Measurements from ENCODE around the gene BAHD1.

Gene BAHD1

DNA sequence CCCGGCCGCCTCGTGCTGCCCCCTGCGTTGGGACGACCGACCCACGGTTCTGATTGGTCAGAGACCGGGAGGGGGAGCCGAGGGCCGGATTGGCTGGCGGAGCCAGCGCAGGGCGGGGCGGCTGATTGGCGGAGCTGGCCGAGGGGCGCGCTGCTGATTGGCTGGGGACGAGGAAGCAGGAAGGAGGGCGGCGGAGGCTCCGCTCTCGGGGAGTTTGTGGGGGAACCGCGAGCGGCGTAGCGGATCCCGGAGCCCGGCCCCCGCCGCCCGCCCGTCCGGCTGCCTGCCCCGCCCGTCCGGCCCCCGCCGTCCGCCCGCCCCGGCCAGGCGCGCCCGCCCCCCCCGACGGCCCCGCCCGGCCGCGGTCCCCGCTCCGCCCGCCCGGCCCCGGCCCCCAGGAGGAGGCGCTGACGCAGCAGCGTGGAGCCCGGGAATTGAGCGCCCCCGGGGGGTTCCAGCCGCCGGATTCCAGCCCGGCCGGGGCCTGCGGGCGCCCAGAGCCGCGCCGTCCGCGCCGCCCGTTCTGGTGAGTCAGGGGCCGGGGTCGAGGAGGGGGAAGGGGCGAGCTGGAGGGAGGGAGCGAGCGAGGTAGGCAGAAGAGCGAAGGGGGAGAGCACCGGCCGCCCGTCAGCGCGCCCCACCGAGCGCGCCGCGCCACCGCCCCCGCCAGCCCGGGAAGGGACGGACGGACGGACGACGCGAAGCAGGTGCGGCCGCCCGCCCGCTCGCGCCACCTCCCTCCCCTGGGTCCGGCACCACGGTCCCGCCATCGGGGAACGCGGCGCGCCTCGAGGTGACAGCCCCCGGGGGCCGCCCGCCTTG lies at the start of gene BAHD1:
Gene BAHD1 (plus strand): TSS at position 211 of the 822 bp plus-strand sequence. CDS start 17,512 bp downstream, outside the sequence.
- Mint-ChIP-seq H3K27ac (peak within 1 kb of the TSS; percentile 92), H3K36me3 (peaks cover 3% of the 10 kb centered on the region in 2 donors), H3K4me3 (peak within 1 kb of the TSS; percentile 92 to 94), H3K4me1 (peaks cover 55 to 77% of the 10 kb centered on the region in 2 donors), H3K9me3 (no peaks in the 10 kb centered on the region), H3K27me3 (peaks cover 35 to 41% of the 10 kb centered on the region in 2 donors)
- ATAC-seq (replicated peaks): peak; percentile 90 to 92
- peak; percentile 96 for DNase-seq

DNA sequence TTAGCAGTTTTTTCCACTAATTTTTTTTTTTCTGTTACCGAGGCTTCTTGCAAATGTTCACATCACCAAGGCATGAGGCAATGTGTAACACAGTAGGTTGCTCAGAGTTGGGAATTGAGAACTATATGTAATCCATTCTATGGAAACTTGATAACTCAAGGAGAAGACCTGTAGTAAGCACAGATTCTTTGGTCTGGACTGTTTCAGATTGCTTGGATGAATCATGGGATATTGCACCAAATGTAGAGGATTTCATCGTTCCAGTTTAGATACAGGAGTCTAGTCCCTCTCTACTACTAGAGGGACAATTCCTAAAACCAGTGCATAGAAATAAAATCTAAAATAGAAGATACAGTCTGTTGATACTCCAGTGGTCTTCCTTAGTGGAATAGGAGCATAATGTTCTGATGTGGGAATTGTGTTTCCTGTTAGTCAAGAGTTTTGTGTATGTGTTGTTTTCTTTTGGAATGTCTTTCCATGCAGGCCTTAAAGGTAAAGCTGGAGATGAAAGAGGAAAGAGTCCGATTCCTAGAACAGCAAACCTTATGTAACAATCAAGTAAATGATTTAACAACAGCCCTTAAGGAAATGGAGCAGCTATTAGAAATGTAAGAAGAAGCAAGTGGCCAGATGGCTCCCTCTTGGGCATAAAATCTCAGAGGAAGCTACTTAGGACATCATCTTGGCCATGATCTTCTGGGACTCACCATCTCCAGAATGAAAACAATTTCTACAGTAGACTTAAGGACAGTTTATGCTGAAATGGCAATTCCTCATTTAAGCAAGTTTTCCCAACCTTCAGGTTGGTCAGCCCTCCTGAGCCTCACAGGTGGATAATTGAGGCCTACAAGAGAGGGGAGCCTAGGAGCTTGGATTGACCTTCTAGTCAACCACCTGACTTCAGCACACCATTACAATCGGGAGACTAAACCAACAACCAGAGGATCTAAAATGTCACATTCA lies 47.5 kb upstream of the BAHD1 start:
- DNase-seq (no peak), ATAC-seq (replicated peaks) (no peak)
- Mint-ChIP-seq H3K4me3 (no peak overlapping the region), H3K9me3 (no peaks in the 10 kb centered on the region), H3K27ac (no peak overlapping the region), H3K36me3 (peaks cover 27 to 40% of the 10 kb centered on the region in 2 donors), H3K27me3 (no peaks in the 10 kb centered on the region), H3K4me1 (peaks cover 3 to 8% of the 10 kb centered on the region in 2 donors)

DNA sequence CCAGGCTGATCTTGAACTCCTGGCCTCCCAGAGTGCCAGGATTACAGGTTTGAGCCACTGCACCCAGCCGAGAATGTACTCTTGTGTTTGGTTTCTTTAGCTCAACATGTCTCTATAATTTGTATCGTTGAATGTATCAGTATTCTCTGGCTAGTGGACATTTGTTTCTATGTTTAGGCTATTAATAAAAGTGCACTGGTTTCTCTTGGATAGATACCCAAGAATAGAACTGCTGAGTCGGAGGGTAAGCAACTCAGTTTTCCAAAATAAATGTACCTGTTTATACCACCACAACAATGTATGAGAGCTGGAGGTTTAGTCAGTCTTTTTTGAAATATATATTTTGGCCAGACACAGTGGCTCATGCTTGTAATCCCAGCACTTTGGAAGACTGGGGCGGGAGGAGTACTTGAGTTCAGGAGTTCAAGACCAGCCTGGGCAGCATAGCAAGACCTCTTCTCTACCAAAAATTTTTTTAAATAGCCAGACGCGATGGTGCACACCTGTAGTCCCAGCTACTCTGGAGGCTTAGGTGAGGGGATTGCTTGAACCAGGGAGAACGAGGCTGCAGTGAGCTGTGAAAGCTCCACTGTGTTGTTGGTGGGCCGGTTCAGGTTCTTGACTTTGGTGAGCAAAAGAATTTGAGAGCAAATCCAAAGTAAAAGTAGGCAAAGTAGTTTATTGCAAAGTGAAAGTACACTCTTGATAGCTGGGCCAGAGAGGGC lies 42.9 kb upstream of the BAHD1 start:
- Mint-ChIP-seq H3K36me3 (peaks cover 10 to 15% of the 10 kb centered on the region in 2 donors), H3K27ac (peak overlapping the region; percentile 20), H3K4me1 (peaks cover 13 to 18% of the 10 kb centered on the region in 2 donors), H3K4me3 (peak overlapping the region; percentile 37 to 54), H3K27me3 (no peaks in the 10 kb centered on the region), H3K9me3 (no peaks in the 10 kb centered on the region)
- ATAC-seq (replicated peaks): peak; percentile 0 to 1
- no peak for DNase-seq

DNA sequence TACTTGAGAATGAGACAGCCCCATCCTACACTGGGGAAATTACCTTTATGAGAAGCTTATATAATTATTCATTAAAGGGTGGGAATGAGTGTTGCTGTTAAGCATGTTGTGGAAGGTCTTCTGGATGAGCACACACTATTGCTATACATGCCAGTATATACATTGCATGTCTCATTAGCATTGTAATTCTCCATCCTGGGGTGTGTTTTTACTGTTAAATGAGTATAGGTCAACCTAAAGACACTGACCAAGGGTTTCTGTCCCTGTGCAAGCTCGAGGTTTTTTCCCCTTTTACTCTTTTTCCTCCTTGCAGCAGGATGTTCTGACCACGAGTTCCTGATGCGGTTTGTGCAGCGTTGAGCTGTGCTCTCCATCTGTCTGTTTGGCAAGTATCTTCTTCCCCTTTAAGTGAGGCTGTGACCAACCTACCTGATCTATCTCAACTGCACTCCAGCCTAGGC lies 42.3 kb upstream of the BAHD1 start:
- peak overlapping the region; percentile 33 to 54 for H3K4me3 Mint-ChIP-seq
- H3K36me3 Mint-ChIP-seq: peaks cover 5 to 10% of the 10 kb centered on the region in 2 donors
- DNase-seq (peak; percentile 55), ATAC-seq (replicated peaks) (peak; percentile 96)
- H3K9me3 Mint-ChIP-seq: no peaks in the 10 kb centered on the region
- H3K27ac Mint-ChIP-seq: peak overlapping the region; percentile 59
- H3K4me1 Mint-ChIP-seq: peaks cover 13 to 18% of the 10 kb centered on the region in 2 donors
- no peaks in the 10 kb centered on the region for H3K27me3 Mint-ChIP-seq

DNA sequence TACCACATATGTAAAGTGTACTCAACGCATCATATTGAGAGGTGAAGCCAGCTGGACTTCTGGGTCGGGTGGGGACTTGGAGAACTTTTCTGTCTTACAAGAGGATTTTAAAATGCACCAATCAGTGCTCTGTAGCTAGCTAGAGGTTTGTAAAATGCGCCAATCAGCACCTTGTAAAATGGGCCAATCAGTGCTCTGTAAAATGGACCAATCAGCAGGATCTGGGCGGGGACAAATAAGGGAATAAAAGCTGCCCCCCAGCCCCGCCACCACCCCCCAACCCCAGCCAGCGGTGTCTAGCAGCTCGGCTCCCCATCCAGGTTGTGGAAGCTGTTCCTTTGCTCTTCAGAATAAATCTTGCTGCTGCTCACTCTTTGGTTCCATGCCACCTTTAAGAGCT lies 41.4 kb upstream of the BAHD1 start:
- no peak for DNase-seq
- no peak for ATAC-seq (replicated peaks)
- H3K27ac Mint-ChIP-seq: no peak overlapping the region
- no peak overlapping the region for H3K4me3 Mint-ChIP-seq
- H3K27me3 Mint-ChIP-seq: no peaks in the 10 kb centered on the region
- H3K9me3 Mint-ChIP-seq: no peaks in the 10 kb centered on the region
- H3K36me3 Mint-ChIP-seq: peaks cover 2 to 6% of the 10 kb centered on the region in 2 donors
- H3K4me1 Mint-ChIP-seq: peaks cover 15 to 18% of the 10 kb centered on the region in 2 donors

DNA sequence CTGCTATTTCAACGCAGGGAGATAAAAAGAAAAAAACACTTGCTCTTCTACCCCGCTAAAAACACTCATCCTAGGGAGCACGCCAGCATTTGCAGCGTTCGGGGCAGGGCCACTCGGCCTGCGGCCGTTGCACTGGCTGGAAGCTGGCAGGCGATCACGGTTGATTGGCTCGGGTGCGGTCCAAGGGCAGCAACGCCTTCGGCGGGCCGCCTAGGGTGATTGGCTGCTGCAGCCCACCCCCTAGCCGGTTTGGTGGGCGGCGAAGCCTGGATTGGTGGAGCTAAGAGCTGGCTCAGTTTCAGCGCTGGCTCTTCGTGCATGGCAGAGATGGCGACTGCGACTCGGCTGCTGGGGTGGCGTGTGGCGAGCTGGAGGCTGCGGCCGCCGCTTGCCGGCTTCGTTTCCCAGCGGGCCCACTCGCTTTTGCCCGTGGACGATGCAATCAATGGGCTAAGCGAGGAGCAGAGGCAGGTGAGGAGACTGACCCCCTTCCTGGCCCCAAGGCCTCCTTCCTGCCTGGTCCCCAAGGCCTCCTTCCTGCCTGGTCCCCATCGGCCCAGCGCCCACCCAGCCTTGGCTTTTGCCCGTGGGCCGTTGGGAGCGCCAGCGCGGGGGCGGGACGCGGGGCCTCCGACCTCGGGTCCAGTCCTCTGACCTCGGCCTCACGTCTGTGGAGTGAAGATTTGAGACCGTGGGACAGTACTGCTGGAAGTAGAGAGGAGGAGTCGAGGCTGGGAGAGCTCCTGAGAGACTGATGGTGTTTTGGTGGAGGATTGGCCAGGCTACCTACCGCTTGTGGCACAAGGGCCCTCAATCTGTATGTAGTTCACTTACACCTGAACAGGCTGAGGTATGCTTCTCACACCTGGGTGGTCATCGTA lies 35.0 kb upstream of the BAHD1 start, which contains the start of gene IVD:
Gene IVD (plus strand): TSS at position 295 of the 881 bp plus-strand sequence. CDS start 33 bp downstream, at position 328.
- peak; percentile 93 to 94 for ATAC-seq (replicated peaks)
- H3K27me3 Mint-ChIP-seq: no peaks in the 10 kb centered on the region

DNA sequence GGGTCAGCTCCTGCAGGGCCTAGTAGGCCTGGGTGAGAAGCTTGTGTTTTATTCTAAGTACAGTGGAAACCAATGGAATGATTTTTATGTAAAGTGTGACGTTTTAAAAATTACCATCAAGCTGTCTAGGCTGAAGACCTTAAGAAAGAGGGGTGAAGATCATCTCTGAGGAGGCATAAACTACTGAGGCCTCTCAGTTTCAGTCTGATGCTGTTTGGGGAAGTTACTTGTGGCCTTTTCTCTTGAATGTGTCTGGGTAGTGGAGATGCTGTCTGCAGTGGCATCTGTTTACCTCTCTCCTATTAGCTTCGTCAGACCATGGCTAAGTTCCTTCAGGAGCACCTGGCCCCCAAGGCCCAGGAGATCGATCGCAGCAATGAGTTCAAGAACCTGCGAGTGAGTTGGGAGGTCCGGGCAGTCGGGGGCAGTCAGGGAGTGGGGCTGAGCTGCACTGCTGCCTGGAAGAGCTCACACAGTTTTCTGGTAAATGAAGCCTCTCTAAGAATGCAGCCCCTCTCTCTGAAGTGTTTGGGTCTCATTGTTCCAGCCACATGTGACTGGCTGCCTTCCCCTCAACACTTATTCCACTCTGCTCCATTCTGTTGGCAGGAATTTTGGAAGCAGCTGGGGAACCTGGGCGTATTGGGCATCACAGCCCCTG lies 33.3 kb upstream of the BAHD1 start:
- Mint-ChIP-seq H3K27me3 (no peaks in the 10 kb centered on the region), H3K4me3 (peak overlapping the region; percentile 67 to 97), H3K36me3 (peaks cover 31 to 32% of the 10 kb centered on the region in 2 donors), H3K27ac (peak overlapping the region; percentile 85), H3K4me1 (peaks cover 31 to 59% of the 10 kb centered on the region in 2 donors), H3K9me3 (no peaks in the 10 kb centered on the region)
- ATAC-seq (replicated peaks): peak; percentile 81 to 86
- DNase-seq: peak; percentile 31

More for the DNA sequence above, 35.0 kb upstream of the BAHD1 start, which contains the start of gene IVD:
- peak within 1 kb of the TSS; percentile 88 to 97 for H3K4me3 Mint-ChIP-seq
- peak; percentile 88 for DNase-seq
- H3K36me3 Mint-ChIP-seq: peaks cover 14 to 17% of the 10 kb centered on the region in 2 donors
- no peaks in the 10 kb centered on the region for H3K9me3 Mint-ChIP-seq
- peaks cover 27 to 59% of the 10 kb centered on the region in 2 donors for H3K4me1 Mint-ChIP-seq
- peak within 1 kb of the TSS; percentile 94 for H3K27ac Mint-ChIP-seq

DNA sequence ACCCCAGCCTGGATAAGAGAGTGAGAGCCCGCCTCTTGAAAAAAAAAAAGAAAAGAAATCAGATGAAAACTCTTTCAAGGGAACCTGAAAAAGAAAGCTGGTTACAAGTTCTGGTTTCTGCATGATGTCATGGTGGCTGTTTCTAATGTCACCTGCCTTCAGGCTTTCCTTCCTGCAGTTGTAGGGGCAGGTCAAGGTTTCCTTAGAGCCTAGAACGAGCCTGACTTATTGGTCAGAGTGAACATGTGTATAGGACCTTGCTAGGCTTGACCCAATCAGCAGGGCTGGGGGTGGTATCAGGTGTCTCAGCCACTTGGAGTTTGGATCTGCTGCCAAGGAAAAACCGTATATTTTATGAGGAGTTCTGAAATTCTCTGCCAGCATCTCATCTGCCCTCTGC lies 31.4 kb upstream of the BAHD1 start:
- Mint-ChIP-seq H3K36me3 (peaks cover 39 to 46% of the 10 kb centered on the region in 2 donors), H3K27ac (no peak overlapping the region)

DNA sequence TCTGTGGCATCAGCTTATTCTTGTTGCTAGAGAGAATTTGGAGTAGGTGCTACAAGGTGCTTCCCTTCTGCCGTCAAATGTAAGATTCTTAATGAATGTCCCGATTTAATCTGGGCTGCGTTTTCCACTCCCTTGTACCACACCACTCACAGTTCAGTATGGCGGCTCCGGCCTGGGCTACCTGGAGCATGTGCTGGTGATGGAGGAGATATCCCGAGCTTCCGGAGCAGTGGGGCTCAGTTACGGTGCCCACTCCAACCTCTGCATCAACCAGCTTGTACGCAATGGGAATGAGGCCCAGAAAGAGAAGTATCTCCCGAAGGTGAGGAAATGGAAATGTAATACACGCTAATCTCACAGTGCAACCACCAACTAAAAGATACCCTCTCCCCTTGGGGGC lies 30.3 kb upstream of the BAHD1 start:
- Mint-ChIP-seq H3K4me3 (no peak overlapping the region), H3K27me3 (no peaks in the 10 kb centered on the region), H3K9me3 (no peaks in the 10 kb centered on the region), H3K4me1 (peaks cover 24 to 52% of the 10 kb centered on the region in 2 donors), H3K36me3 (peaks cover 48 to 55% of the 10 kb centered on the region in 2 donors), H3K27ac (no peak overlapping the region)
- no peak for ATAC-seq (replicated peaks)
- no peak for DNase-seq

More for the DNA sequence above, 31.4 kb upstream of the BAHD1 start:
- H3K4me1 Mint-ChIP-seq: peaks cover 29 to 59% of the 10 kb centered on the region in 2 donors
- H3K4me3 Mint-ChIP-seq: no peak overlapping the region
- ATAC-seq (replicated peaks) (no peak), DNase-seq (no peak)
- H3K27me3 Mint-ChIP-seq: no peaks in the 10 kb centered on the region
- H3K9me3 Mint-ChIP-seq: no peaks in the 10 kb centered on the region

DNA sequence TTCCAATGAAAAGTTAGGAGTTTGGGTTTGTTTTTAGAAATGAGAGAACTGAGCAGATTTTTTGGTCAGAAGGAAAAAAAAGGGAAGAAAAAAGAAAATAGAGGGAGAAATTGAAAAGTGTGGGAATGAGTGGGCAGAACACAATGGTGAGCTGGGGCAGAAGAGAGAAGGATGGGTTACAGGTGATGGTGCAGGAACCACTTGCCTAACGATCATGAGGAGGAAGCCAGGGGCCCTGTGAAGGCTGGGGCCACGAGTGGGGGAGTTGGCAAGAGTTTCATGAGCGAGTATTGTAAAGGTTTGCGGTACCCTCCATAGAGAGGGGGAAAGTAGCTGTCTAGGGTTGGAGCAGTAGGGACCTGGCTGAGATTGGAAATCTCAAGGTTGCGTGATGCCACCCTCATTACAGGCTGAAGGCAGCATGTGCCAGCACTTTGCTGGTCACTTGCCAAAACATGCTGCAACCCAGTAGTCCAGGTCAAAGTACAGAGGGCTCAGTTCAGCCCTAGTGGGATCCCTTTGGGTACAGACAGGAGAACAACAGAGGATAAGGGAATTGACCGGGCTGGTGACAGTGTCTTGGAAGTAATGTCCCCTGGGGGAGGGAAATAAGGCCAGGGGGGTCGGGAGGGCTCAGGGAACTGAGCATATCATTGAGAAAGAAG lies 28.5 kb upstream of the BAHD1 start:
- no peak for DNase-seq
- Mint-ChIP-seq H3K27ac (no peak overlapping the region), H3K4me1 (peaks cover 15 to 34% of the 10 kb centered on the region in 2 donors), H3K36me3 (peaks cover 48 to 60% of the 10 kb centered on the region in 2 donors), H3K4me3 (no peak overlapping the region), H3K27me3 (no peaks in the 10 kb centered on the region), H3K9me3 (no peaks in the 10 kb centered on the region)
- no peak for ATAC-seq (replicated peaks)

DNA sequence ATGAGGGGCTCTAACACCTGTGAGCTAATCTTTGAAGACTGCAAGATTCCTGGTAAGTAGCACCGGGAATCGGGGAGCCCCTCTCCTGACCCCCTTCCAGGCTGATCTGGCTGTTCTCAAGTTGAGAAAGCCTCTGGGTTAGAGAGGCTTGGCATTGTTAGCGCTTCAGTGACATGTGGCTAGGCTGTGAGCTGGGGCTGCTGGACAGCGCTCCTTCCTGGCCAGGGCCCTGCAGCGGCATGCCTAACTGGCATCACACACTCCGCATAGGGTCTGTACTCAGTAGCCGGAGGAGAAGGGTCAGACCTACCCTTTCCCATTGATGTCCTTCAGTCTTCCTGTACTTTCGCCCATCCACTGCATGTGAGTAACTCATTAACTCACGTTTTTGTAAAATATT lies 27.7 kb upstream of the BAHD1 start:
- no peak for ATAC-seq (replicated peaks)
- Mint-ChIP-seq H3K27ac (no peak overlapping the region), H3K4me3 (no peak overlapping the region), H3K36me3 (peaks cover 43 to 60% of the 10 kb centered on the region in 2 donors), H3K9me3 (no peaks in the 10 kb centered on the region), H3K27me3 (no peaks in the 10 kb centered on the region), H3K4me1 (peaks cover 7 to 26% of the 10 kb centered on the region in 2 donors)
- DNase-seq: no peak

DNA sequence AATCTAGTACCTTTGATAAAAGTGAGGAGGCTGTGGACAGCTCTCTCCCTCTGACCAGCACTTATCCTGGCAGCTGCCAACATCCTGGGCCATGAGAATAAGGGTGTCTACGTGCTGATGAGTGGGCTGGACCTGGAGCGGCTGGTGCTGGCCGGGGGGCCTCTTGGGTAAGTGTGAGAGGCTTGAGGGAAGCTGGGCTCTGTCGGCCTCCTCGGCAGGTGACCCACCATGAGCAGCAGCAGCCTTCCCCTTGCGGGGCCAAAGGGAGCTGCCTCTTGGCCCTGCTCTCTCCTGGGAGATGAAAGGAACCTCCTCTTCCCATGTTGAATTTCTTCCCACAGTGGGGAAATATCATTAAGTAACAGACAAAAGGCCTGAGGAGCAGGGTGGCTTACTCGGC lies 25.9 kb upstream of the BAHD1 start:
- H3K27me3 Mint-ChIP-seq: no peaks in the 10 kb centered on the region
- peaks cover 40 to 65% of the 10 kb centered on the region in 2 donors for H3K36me3 Mint-ChIP-seq
- H3K4me3 Mint-ChIP-seq: no peak overlapping the region
- H3K9me3 Mint-ChIP-seq: no peaks in the 10 kb centered on the region
- ATAC-seq (replicated peaks) (no peak), DNase-seq (no peak)
- H3K4me1 Mint-ChIP-seq: peaks cover 3 to 9% of the 10 kb centered on the region in 2 donors
- no peak overlapping the region for H3K27ac Mint-ChIP-seq
